Lower leg skin (tissue), 3 donors: ENCODE results near the gene AHSP.

Experiments used
- CTCF ChIP-seq, 3 donors: fragments of 450-650 bp; IDR thresholded peaks; one replicate each; pipeline ENCODE4 v1.5.1; 2016; ENCODE audit warnings: antibody characterized with exemption in 3 of 3, mild to moderate bottlenecking in 3 of 3, moderate library complexity in 2 of 3
- POLR2A ChIP-seq, 2 donors: fragments of 450-650 bp; IDR thresholded peaks; one replicate each; pipeline ENCODE4 v1.6.1; 2016 to 2017; ENCODE audit warnings: antibody characterized with exemption in 2 of 2, mild to moderate bottlenecking in 1 of 2, moderate library complexity in 1 of 2

GRCh38 chr16:31568577-31569359, 41.1 kb downstream of the AHSP start:
- TF ChIP-seq CTCF (IDR thresholded peaks at IDR 0.05), result no peak
- TF ChIP-seq POLR2A (IDR thresholded peaks at IDR 0.05), result no peak
